CD4-positive, alpha-beta T cell (primary cell): ENCODE measurements around the gene TOMM22. TPM values are rescaled to one million over a fixed set of nuclear protein-coding genes. Genes with fewer than 3 reads are reported as not detected.

Source experiments
- ATAC-seq: fragments of 200-7000 bp; cut with Tn5 transposase; one replicate; pipeline ENCODE4 v1.10.0; 2022; ENCODE audit warnings: mild to moderate bottlenecking; ENCODE audit not compliant: poor library complexity
- CTCF ChIA-PET: fragments of 350-600 bp; sonication (Branson Sonifier 250); formaldehyde crosslinking; loops from one replicate; lab custom pipeline; 2021; ENCODE audit warnings: antibody characterized with exemption, inconsistent platforms; lab: Charles Lee
- POLR2A ChIA-PET: fragments of 350-600 bp; sonication (Branson Sonifier 250); formaldehyde crosslinking; loops from one replicate; lab custom pipeline; 2021; ENCODE audit warnings: antibody characterized with exemption, inconsistent platforms; lab: Charles Lee
- DNase-seq, 14 experiments: peaks; one replicate each; pipeline ENCODE4 v3.0.0-alpha.2; 2013 to 2020; ENCODE audit warnings: mixed read lengths in 2 of 14
- H3K27ac ChIP-seq, 2 donors: one replicate each; pipeline versions ENCODE4 v1.5.1 to v1.7.0; 2013; ENCODE audit warnings: low read length in 2 of 2, low read depth in 1 of 2, mild to moderate bottlenecking in 1 of 2
- H3K27me3 ChIP-seq, 2 experiments: 1 replicate in 1 of 2; 2 replicates in 1 of 2; pipeline versions ENCODE4 v1.6.1 to v1.7.0; 2013; ENCODE audit warnings: low read length in 2 of 2, control low read depth in 1 of 2, mild to moderate bottlenecking in 1 of 2, moderate library complexity in 1 of 2; ENCODE audit not compliant: insufficient read depth in 2 of 2, control insufficient read depth in 1 of 2
- H3K36me3 ChIP-seq: one replicate; pipeline ENCODE4 v1.6.1; 2013; ENCODE audit warnings: low read length, control low read depth; ENCODE audit not compliant: insufficient read depth
- H3K4me1 ChIP-seq: one replicate; pipeline ENCODE4 v1.6.1; 2013; ENCODE audit warnings: low read length, control low read depth; ENCODE audit not compliant: insufficient read depth
- H3K4me3 ChIP-seq: one replicate; pipeline ENCODE4 v1.5.1; 2013; ENCODE audit warnings: mild to moderate bottlenecking, low read length, moderate library complexity
- H3K9me3 ChIP-seq, 2 experiments: 1 replicate in 1 of 2; 2 replicates in 1 of 2; pipeline versions ENCODE4 v1.6.1 to v1.7.0; 2013; ENCODE audit warnings: low read length in 2 of 2, mild to moderate bottlenecking in 2 of 2, control low read depth in 1 of 2, moderate library complexity in 1 of 2; ENCODE audit not compliant: control insufficient read depth in 1 of 2, insufficient read depth in 1 of 2
- H3K27ac Mint-ChIP-seq: one replicate; pipeline ENCODE4 v1.8.0; 2020; ENCODE audit warnings: mixed read lengths
- H3K27me3 Mint-ChIP-seq: one replicate; pipeline ENCODE4 v1.8.0; 2021; ENCODE audit warnings: mixed read lengths
- H3K36me3 Mint-ChIP-seq: one replicate; pipeline ENCODE4 v1.8.0; 2021; ENCODE audit warnings: low read depth, mixed read lengths
- H3K4me1 Mint-ChIP-seq: one replicate; pipeline ENCODE4 v1.8.0; 2021; ENCODE audit warnings: low read depth, mixed read lengths
- H3K4me3 Mint-ChIP-seq: one replicate; pipeline ENCODE4 v1.8.0; 2020; ENCODE audit warnings: mild to moderate bottlenecking, mixed read lengths
- H3K9me3 Mint-ChIP-seq: one replicate; pipeline ENCODE4 v1.8.0; 2020; ENCODE audit warnings: mixed read lengths
- intact Hi-C, 2 experiments: fragments of 100-400 bp; cut with DNase I in 1 of 2; cut with micrococcal nuclease in 1 of 2; formaldehyde crosslinking; loops; one replicate each; pipeline versions ENCODE4 v1.15.1 to v1.9.0; 2023 to 2025; cut with DNase I, micrococcal nuclease
- total RNA-seq, 174 experiments: library from RNA in 2 of 174; stranded (reverse) in 2 of 174; gene quantifications; one replicate each; pipeline ENCODE4 v1.2.3 and lab custom pipeline; 2021 to 2026
- TF ChIP-seq, protein P1 (sequence below): fragments of 200-600 bp; IDR thresholded peaks from one replicate; pipeline ENCODE4 v1.8.0; 2022; ENCODE audit warnings: antibody characterized with exemption, mild to moderate bottlenecking

Gene TOMM22
- total RNA-seq, 2 experiments from 2014 or later = 53.7 to 54.8 TPM

DNA sequence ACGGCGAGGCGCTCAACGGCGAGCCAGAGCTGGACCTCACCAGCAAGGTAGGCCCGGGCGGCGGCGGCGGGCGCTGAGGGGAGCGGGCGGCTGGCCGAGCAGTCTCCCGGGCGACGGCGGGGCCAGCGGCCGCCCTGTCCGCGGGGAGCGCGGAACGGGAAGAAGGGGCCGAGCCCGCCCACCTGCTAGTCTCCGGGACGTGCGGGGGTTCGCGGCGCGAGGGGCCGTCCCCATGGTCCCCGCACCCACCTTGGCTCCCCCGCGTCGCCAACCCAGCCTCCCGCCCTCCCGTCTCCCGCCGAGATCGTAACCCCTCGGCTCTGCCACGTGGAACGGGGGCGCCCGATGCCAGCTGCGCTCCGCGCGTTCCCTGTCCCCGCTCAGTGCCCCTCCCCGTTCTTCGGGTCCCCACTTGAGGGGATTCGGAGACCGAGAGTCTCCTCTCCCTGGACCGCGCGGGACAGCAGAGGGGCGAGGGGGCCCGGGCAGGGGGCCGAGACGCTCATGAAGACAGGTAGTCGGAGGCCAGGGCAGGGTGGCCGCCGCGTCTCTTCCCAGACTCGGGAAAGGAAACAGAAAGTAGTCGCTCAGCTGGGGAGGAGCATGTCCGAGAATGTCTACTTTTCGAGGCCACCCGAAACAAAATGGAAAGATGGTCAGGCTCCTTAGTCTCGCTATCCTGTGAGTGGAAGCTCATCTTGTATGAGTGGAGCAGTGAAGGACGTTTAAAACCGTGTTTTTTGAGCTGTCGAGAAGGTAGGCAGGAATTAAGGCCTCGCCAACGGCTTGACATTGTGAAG is 24.5 kb downstream of the TOMM22 start:
- peak overlapping the region; percentile 96 for H3K4me3 ChIP-seq
- no peaks in the 10 kb centered on the region for H3K9me3 Mint-ChIP-seq

DNA sequence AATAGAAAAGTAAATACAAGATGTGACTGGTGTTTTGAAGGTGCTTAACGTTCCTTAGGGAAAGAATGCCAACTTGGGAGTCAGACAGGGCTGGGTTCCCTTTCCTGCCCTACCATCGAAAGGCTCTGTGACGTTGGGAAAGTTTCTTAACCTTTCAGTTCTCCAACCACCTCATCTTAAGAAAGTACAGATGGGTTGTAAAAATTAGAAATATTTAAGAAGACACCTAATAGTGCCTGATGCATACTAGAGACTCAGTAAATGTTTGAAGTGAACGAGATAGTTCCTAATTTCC is 25.1 kb downstream of the TOMM22 start:
- intact Hi-C loops = loop anchor here in 1 of 2 experiments (2.0 to 5.0 kb wide), 2 partner anchors 48 to 85 kb away; partner anchors contain the start of genes DNAL4 and SUN2
- H3K36me3 ChIP-seq = peaks cover 20% of the 10 kb centered on the region
- POLR2A ChIA-PET = interaction anchor here (1.2 to 6.3 kb wide), 11 partner anchors 10 to 654 kb away, joined by 3 to 97 read pairs (median 16); partner anchors contain the start of genes CBX6, RPL3, SUN2 and TOMM22
- TF ChIP-seq, protein P1, sequence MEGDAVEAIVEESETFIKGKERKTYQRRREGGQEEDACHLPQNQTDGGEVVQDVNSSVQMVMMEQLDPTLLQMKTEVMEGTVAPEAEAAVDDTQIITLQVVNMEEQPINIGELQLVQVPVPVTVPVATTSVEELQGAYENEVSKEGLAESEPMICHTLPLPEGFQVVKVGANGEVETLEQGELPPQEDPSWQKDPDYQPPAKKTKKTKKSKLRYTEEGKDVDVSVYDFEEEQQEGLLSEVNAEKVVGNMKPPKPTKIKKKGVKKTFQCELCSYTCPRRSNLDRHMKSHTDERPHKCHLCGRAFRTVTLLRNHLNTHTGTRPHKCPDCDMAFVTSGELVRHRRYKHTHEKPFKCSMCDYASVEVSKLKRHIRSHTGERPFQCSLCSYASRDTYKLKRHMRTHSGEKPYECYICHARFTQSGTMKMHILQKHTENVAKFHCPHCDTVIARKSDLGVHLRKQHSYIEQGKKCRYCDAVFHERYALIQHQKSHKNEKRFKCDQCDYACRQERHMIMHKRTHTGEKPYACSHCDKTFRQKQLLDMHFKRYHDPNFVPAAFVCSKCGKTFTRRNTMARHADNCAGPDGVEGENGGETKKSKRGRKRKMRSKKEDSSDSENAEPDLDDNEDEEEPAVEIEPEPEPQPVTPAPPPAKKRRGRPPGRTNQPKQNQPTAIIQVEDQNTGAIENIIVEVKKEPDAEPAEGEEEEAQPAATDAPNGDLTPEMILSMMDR = no peak
- peak overlapping the region; percentile 96 for H3K4me3 ChIP-seq
- DNase-seq = no peak
- Mint-ChIP-seq H3K9me3 (no peaks in the 10 kb centered on the region), H3K4me1 (peaks cover 70% of the 10 kb centered on the region), H3K36me3 (peaks cover 40% of the 10 kb centered on the region), H3K4me3 (peak overlapping the region; percentile 93), H3K27ac (peak overlapping the region; percentile 83), H3K27me3 (no peaks in the 10 kb centered on the region)
- H3K4me1 ChIP-seq = peaks cover 47% of the 10 kb centered on the region
- CTCF ChIA-PET = interaction anchor here (3.4 to 4.1 kb wide), 2 partner anchors 18 to 25 kb away, joined by 22 to 27 read pairs; partner anchors contain the start of gene TOMM22
- no peaks in the 10 kb centered on the region for H3K27me3 ChIP-seq
- H3K27ac ChIP-seq = peak overlapping the region; percentile 70 to 80
- H3K9me3 ChIP-seq = no peaks in the 10 kb centered on the region
- ATAC-seq = no peak

More for the DNA sequence above, 24.5 kb downstream of the TOMM22 start:
- Histone ChIP-seq H3K27me3 (no peaks in the 10 kb centered on the region), H3K27ac (peak overlapping the region; percentile 70 to 80), H3K4me1 (peaks cover 52% of the 10 kb centered on the region), H3K9me3 (no peaks in the 10 kb centered on the region), H3K36me3 (peaks cover 20% of the 10 kb centered on the region)
- H3K4me3 Mint-ChIP-seq = peak overlapping the region; percentile 93
- peaks cover 2% of the 10 kb centered on the region for H3K27me3 Mint-ChIP-seq
- intact Hi-C loops = loop anchor here in 1 of 2 experiments (2.0 to 5.0 kb wide), 2 partner anchors 48 to 86 kb away; partner anchors contain the start of genes DNAL4 and SUN2
- peak overlapping the region; percentile 93 for H3K27ac Mint-ChIP-seq
- TF ChIP-seq, protein P1 = no peak
- no peak for ATAC-seq
- peaks cover 72% of the 10 kb centered on the region for H3K4me1 Mint-ChIP-seq
- CTCF ChIA-PET = interaction anchor here (0.8 to 4.1 kb wide), 5 partner anchors 10 to 28 kb away, joined by 3 to 27 read pairs (median 4); partner anchors contain the start of gene TOMM22
- DNase-seq = peak in 7 of 14 experiments; percentile 13 to 67 (median 49)
- POLR2A ChIA-PET = interaction anchor here (0.6 to 6.3 kb wide), 24 partner anchors 10 to 1338 kb away, joined by 3 to 97 read pairs (median 6); partner anchors contain the start of genes CBX6, CBX7, CBY1 and FAM227A
- H3K36me3 Mint-ChIP-seq = peaks cover 41% of the 10 kb centered on the region

DNA sequence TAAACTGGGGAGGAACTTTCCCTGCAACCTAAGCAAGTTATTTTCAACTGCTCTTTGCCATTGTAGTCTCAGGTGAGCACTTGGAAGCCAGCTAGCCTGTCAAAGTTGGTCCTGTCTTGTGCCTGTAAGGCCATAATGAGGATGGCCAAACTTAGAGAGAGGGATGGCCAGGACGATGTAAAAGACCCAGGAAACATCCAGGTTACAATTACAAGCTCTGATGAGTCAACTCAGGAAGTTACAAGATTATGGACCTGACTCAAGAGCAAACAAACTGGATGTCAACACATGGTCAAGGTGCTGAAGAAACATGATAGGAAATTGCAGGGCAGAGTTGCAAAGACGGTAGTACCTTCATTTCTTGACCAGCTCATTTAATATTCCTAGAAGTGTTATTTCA is 25.6 kb downstream of the TOMM22 start:
- H3K9me3 Mint-ChIP-seq = no peaks in the 10 kb centered on the region
- peaks cover 45% of the 10 kb centered on the region for H3K36me3 Mint-ChIP-seq
- ATAC-seq = no peak
- H3K4me1 Mint-ChIP-seq = peaks cover 75% of the 10 kb centered on the region
- ChIA-PET POLR2A (interaction anchor here (0.7 to 6.3 kb wide), 11 partner anchors 11 to 164 kb away, joined by 3 to 97 read pairs (median 5); partner anchors contain the start of genes CBX6, SUN2 and TOMM22), CTCF (interaction anchor here (1.0 to 4.1 kb wide), 4 partner anchors 11 to 45 kb away, joined by 3 to 27 read pairs (median 12); partner anchors contain the start of gene TOMM22)
- Histone ChIP-seq H3K36me3 (peaks cover 21% of the 10 kb centered on the region), H3K9me3 (no peaks in the 10 kb centered on the region), H3K4me1 (peaks cover 50% of the 10 kb centered on the region), H3K27me3 (no peaks in the 10 kb centered on the region), H3K27ac (peak overlapping the region in 1 of 2 donors; percentile 9), H3K4me3 (peak overlapping the region; percentile 96)
- H3K4me3 Mint-ChIP-seq = peak overlapping the region; percentile 93
- DNase-seq = no peak
- TF ChIP-seq, protein P1 = no peak
- intact Hi-C loops = loop anchor here in 1 of 2 experiments (2.0 to 5.0 kb wide), 2 partner anchors 47 to 85 kb away; partner anchors contain the start of genes DNAL4 and SUN2
- H3K27ac Mint-ChIP-seq = peak overlapping the region; percentile 83
- H3K27me3 Mint-ChIP-seq = no peaks in the 10 kb centered on the region
